GM19238 (cell line): ENCODE results near the gene TPSD1.
"Not testable (repeated sequence)": the region's sequence is repeated elsewhere in the genome, so short reads cannot be mapped to it uniquely, and the experiment has no call there.

ENCODE experiments used
- DNase-seq: peaks from one replicate; pipeline ENCODE4 v3.0.0; 2011; ENCODE audit warnings: low spot score; ENCODE audit not compliant: insufficient read length

The TPSD1 gene

DNA sequence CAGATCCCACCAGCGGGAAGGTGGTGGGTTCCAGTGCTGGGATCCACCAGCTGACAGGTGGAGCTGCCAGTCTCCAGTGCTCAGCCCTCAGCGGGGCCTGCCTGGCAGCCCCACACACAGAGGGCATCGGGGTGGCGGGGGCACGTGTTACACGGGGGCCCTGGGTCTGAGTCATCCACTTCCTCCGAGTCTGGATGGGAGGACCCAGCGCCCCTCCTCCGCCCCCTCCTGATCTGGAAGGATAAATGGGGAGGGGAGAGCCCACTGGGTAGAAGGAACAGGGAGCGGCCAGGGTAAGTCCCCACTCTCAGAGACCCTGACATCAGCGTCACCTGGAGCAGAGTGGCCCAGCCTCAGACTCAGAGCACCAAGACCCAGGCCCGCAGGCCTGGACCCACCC lies 15.4 kb upstream of the TPSD1 start, which contains the start of gene TPSAB1:
TPSAB1 (plus strand) TSS at position 270 of the 400 bp plus-strand sequence. CDS start 234 bp downstream, outside the sequence.
- not testable (repeated sequence) for DNase-seq

DNA sequence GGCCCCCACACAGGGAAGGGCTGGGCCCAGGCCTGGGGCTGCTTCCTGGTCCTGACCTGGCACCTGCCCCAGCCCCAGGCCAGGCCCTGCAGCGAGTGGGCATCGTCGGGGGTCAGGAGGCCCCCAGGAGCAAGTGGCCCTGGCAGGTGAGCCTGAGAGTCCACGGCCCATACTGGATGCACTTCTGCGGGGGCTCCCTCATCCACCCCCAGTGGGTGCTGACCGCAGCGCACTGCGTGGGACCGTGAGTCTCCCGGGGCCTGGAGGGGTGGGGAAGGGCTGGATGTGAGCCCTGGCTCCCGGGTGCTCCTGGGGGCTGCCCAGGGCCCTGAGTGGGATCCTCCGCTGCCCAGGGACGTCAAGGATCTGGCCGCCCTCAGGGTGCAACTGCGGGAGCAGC lies 14.8 kb upstream of the TPSD1 start:
- DNase-seq: not testable (repeated sequence)

DNA sequence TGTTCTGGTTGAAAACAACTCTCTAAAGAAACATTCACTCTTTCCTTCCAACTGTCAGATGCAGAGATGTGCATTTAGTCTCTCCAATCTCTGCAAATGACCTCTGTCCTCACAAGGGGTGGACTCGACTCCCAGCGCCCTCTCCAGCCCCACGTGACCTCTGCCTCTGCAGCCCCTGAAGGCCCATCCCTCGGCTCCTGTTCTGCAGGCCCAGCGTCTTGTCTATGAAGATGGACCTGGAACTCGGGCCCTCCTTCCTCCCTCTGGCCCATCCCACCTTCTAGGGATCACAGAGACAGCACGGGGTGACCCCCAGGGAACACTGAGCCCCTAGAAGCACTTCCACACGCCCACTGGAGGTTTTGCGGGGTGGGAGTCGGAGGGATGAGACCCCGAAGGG lies 12.5 kb upstream of the TPSD1 start:
- not testable (repeated sequence) for DNase-seq

DNA sequence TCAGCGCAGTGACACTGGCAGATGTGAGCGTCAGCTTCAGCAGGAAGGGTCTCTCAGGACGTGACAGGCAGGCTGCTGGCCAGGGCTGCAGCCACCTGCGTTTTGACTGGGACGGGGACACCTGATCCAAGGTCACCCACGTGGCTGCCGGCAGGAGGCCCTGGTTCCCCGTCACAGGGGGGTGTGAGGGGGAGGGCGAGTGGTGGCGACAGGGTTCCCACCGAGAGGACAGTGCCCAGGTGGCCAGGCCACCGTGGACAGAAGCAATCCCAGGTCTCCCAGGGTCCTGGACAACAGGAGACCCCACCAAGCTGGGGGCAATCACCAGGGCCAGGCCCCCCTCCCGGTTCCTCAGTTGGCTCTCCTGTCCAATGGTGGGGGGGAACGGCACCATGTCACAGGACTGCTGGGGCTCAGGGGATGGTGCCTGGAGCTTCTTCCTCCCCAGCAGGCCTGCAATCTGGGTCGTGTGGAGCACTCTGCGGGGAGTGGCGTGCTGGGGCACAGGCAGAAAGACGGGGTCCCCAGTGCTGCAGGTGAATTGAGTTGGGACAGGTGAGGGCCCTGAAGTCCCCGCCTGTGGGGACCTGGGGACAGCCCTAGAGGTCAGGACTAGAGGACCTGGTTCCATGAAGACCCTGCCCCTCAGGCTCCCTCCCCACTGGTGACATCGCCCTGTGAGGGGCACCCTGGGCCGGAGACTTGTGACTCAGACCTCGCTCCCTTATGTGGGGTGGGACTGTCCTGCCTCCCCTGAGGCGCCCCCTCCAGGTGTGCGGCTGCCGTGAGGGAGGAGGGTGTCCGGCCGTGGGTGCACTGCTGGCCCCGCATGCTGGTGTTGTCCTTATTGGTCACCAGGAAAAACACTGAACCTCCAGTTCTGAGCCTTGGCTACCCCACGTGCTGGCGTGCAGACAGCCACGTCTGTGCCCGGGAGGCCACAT lies 11.7 kb upstream of the TPSD1 start:
- DNase-seq: not testable (repeated sequence)

DNA sequence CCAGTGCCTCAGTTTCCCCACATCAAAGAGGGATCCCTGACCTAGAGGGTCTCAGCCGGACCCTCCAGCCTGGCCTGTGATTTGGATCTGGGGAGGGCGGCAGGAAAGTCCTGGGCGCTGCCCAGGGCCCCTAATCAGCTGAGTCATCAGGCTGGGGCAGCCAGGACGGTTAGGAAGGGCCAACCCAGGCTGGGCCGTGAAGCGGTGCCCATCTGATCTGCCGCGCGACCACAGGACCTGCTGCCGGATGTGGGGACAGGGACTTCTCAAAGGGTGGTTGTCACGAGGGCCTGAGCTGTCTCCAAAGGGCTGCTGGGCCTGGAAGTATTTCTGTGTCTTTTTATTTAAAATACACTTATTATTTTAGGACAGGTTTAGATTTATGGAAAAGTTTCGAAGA lies 11.0 kb upstream of the TPSD1 start:
- DNase-seq: no peak

DNA sequence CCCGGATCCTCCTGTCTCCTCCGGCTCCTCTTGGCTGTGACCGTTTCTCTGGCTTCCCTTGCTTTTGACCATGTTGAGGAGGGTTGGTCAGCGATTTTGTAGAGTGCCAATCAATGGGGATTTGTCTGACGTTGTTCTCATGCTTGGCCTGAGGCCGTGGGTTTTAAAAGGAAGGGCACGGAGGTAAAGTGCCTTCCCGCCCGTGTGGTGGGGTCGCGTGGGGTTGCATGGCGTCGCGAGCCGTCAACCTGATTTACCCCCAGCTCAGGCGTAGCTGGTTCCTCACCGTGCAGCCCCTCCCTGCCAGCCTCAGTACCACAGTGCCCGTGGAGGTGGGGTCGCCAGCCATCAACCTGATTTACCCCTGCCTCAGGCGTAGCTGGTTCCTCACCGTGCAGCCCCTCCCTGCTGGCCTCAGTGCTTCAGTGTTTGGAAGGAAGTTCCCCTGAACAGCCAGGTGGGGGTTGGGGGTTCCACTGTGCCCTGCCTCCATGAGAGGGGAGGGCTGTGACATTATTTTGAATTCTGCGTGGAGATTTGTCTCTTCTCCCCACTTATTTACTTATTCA lies 10.3 kb upstream of the TPSD1 start:
- DNase-seq: no peak

DNA sequence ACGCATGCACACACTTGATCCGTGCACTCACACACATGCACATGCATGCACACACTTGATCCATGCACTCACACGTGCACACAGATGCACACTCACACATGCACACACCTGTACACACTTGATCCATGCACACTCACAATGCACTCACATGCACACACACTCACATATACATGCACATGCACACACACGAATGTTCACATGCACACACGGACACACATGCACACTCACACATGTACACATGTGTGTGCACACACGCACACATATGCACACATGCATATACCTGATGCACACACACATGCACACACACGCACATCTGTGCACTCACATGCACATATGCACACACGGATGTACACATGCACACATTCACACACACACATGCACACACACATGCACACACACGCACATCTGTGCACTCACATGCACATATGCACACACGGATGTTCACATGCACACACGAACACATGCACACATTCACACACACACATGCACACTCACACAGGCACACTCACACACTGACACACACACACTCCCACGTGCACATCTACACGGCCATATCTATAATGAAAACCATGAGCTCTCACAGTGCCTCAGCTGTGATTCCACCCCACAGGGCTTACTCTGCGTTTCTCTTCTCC lies 7.8 kb upstream of the TPSD1 start:
- not testable (repeated sequence) for DNase-seq

DNA sequence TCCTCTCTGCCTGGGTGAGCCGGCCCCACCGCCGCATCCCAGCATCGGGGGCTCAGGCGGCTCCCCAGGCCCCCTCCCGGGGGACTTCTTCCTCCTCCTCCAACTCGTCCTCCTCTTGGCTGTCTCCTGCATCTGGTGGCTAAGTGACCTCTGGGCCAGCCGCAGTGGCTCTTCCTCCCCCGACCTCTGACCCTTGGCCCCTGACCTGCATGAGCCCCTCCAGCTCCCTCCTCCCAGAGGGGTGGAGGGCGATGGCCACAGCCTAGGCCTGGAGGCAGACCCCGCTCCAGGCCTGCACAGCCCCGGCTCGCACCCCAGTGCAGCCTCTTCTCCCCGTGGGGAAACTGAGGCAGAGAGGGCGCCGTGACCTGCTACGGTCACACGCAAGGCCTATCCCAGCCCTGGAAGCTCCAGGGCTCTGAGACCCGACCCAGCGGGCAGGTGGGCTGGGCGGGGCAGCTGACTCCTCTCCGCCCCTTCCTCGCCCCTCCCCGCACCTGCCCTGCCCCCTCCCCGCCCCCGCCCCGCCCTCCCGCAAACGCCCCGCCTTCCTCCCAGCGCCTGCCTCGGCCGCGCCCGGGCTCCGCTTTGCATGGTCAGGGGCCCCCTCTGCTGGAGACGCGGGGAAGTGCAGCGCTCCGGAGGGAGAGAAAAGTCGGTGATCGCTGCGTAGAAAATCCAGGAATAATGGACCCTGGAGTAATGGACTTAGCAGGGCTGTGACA lies 6.7 kb upstream of the TPSD1 start:
- DNase-seq: not testable (repeated sequence)

DNA sequence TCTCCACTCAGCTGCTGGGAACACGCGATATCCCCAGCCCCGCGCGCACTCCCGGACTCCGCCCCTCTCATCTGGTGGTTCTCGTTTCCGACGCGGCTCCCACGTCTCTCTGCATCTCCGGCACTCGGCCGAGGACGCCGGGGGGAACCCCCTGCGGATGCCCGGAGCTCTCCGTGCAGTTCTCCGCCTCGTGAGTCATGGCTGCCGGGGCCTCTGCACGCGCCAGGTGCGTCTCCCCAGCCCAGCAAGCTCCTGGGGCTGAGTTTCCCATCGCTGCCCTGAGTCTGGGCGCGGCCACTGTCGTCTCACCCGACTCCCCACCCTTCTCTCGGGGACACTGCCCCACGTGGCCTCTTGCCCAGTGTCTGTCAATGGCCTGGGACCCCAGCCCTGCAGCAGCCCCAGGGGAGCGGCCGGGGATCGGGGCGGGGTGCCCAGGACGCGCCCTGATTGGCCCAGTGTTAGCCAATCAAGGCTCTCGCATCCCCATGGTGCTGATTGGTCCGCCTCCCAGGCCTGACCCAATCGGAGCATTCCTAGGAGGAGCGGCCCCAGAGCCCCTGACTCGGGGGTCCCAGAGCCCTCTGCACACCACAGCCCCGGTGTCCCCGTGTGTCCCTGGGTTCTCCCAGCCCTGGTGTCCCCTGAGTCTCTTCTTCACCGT lies 2.0 kb upstream of the TPSD1 start:
- DNase-seq: not testable (repeated sequence)

DNA sequence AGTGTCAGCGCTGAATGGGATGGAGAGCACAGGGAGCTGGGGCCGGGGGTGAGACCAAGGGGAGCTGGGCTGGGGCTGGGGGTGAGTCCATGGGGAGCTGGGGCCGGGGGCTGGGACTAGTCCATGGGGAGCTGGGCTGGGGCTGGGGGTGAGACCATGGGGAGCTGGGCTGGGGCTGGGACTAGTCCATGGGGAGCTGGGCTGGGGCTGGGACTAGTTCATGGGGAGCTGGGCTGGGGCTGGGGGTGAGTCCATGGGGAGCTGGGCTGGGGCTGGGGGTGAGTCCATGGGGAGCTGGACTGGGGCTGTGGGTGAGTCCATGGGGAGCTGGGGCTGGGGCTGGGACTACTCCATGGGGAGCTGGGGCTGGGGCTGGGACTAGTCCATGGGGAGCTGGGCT lies 1.0 kb upstream of the TPSD1 start:
- DNase-seq: not testable (repeated sequence)

DNA sequence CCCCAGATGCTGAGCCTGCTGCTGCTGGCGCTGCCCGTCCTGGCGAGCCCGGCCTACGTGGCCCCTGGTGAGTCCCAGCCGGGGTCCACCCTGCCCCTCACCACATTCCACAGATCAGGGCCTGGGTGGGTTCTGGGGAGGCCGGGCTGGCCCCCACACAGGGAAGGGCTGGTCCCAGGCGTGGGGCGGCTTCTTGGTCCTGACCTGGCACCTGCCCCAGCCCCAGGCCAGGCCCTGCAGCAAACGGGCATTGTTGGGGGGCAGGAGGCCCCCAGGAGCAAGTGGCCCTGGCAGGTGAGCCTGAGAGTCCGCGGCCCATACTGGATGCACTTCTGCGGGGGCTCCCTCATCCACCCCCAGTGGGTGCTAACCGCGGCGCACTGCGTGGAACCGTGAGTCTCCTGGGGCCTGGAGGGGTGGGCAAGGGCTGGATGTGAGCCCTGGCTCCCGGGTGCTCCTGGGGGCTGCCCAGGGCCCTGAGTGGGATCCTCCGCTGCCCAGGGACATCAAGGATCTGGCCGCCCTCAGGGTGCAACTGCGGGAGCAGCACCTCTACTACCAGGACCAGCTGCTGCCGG lies 516 bp downstream of the TPSD1 start:
- DNase-seq: not testable (repeated sequence)

DNA sequence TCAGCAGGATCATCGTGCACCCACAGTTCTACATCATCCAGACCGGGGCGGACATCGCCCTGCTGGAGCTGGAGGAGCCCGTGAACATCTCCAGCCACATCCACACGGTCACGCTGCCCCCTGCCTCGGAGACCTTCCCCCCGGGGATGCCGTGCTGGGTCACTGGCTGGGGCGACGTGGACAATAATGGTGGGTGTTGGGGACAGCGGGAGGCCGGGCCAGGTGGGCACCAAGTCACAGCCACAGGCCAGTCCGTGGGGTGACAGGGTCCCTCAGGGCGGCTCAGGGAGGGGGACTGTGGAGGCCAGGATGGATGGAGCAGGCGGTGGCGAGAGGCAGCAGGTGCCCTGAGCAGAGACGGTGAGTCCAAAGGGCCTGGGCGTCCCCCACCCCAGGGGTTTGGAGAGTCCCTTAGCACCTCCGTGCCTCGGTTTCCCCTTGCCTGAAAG lies 1.0 kb downstream of the TPSD1 start:
- DNase-seq: no peak

DNA sequence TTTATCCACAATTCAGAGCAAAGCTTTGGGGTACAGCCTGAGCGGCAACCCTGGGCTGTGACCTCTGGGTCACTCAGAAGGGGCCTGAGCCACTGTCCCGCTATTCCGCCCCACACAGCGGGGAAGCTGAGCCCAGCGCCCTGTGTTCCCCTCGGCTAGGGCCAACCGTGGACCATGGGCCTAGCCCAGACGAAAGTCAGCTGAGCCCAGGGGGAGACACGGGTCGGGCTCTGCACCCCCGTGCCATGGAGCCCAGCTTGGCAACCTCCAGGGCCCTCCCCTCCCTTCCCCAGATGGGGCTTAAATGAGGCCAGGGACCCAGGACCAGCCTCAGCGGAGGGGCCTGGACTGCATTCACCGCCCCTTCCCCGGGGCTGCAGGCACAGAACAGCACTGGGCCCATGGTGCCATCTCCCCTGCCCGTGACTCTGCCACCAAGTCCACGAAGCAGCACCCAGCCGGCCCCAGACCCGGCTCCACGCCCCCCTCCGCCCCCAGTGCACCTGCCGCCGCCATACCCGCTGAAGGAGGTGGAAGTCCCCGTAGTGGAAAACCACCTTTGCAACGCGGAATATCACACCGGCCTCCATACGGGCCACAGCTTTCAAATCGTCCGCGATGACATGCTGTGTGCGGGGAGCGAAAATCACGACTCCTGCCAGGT lies 1.8 kb downstream of the TPSD1 start:
- DNase-seq: no peak

DNA sequence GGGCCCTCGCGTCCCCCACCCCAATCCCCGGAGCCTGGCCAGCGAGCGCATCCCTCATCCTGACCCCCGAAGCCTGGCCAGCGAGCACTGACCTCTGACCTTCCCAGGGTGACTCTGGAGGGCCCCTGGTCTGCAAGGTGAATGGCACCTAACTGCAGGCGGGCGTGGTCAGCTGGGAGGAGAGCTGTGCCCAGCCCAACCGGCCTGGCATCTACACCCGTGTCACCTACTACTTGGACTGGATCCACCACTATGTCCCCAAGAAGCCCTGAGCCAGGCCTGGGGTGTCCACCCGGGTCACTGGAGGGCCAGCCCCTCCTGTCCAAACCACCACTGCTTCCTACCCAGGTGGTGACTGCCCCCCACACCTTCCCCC lies 2.3 kb downstream of the TPSD1 start:
- DNase-seq: no peak

DNA sequence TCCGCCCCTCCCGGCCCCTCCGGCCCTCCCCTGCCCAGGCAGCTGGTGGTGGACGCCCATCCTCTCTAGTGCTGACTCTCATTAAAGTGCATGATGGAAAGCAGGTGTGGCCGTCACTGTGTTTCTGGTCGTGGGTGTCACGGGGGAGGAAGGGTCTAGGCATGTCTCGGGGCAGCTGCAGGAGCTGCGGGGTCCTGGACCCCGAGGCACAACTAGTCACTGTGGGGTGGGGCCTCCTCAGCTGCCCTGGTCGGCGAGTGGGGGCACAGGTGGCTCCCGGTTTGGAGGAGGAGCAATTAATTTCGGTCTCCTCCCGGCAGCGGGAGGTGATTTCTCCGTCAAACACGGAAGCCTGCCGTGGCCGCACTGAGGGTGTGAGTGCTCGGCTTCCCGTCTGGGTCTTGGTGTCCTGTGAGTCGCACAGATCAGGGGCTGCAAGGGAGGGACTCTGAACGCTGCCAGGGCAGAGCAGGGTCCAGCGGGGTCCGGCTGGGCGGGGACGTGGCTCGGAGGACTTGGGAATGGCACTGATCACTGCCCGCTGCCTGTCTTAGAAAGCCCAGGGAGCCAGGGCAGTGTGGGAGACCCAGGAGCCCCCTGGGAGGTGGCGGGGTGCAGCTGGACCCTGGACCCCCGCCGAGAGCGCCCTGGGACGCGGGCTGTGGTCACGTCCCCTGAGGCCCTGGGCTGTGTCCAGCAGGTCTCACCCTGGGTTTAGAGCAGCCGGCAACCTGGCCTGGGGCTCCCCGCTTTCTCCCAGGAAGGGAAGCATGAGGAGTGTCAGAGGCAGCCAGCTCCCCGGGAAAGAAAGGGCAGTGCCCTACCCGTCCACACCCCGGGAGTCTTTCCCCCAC lies 3.3 kb downstream of the TPSD1 start:
- no peak for DNase-seq

DNA sequence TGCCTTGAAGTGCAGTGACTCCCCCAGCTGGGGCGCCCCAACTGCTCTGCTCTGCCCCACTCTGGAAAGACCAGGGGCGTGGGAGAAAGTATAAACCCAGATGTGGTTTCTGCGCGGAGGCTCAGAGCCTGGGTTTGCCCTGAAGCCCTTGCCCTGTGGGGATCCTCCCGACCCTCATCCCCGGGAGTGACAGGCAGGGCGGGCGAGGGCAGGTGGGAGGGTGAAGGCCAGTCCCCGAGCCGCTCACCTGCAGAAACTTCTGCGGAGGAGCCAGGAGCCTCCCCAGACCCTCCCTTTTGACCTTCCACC lies 3.8 kb downstream of the TPSD1 start:
- no peak for DNase-seq

DNA sequence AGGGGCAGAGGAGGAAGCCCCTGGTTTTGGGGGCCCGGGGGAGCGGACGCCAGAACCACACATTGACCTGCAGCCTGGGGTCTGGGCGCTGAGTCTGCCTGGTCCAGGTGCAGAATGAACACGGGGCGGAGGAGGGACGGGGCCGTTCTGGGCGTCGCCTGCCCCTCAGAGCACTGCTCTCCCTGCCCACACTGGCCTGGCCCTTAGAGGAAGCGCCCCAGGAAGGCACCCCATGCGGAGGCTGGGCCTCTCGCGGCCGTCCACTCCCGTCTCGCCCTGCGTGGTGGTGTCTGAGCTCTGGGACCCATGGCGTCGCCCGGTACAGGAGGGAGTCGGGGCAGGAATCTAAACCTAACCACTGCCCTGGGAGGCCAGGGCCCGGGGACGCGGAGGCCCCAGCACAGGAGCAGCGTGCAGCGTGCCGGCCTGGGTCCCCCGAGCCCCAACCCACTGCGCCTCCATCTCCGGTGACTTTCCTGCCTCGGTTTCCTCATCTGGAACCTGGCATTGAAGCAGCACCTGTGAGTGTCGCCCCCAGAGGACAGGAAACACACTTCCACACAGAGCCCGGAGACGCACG lies 4.3 kb downstream of the TPSD1 start:
- no peak for DNase-seq

DNA sequence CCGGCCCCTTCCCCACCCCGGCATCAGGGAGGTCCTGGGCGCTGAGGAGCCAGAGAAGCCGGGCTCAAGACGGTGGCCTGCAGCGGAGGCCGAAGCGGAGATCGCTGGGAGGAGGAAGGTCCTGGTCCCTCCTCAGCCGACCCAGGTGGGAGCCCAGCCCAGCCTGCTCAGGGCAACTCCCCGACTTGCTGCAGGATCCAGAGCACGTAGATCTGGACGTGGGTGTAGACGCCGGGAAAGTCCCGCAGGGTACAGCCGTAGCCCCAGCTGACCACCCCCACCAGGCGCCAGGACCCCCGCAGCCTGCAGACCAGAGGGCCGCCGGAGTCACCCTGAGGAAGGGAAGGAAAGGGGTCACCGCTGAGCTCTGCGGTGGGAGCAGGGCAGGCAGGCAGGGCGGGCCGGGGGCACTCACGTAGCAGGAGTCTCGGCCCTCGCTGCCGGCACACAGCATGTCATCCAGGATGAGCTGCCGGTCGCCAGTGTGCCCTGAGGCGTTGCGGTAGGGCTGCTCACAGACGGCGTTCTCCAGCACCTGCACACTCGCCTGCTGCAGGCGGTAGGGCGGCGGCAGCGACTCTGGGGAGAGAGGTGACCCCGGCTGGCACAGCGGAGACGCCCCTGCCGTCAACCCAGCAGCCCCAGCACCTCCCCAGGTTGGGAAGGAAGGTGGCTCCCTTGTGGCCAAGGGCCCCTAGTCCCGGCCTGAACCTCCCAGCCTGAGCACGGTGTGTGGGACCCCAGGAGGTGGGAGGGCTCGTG lies 5.4 kb downstream of the TPSD1 start:
- no peak for DNase-seq
